MM.1S (cell line): ENCODE results near the gene ZFTA.

Experiments
- DNase-seq: peaks from one replicate; pipeline ENCODE4 v3.0.0-alpha.2; 2015
- H2AFZ ChIP-seq: fragments of 300-600 bp; sonication (generic); 2 replicates; pipeline ENCODE4 v1.6.0; 2016; ENCODE audit warnings: antibody characterized with exemption, low read length
- H3F3A ChIP-seq: fragments of 300-600 bp; sonication (generic); 2 replicates; pipeline ENCODE4 v1.6.1; 2016; ENCODE audit warnings: mild to moderate bottlenecking, antibody characterized with exemption, low read length, moderate library complexity, mixed read lengths; ENCODE audit not compliant: insufficient read depth
- H3K27ac ChIP-seq: fragments of 300-600 bp; sonication (generic); 2 replicates; pipeline ENCODE4 v1.5.1; 2016; ENCODE audit warnings: mild to moderate bottlenecking, low read length
- H3K27me3 ChIP-seq: fragments of 300-600 bp; sonication (generic); replicated peaks from 2 replicates; pipeline ENCODE4 v1.6.0; 2016; ENCODE audit warnings: low read length; ENCODE audit not compliant: insufficient read depth
- H3K36me3 ChIP-seq: fragments of 300-600 bp; sonication (generic); replicated peaks from 2 replicates; pipeline ENCODE4 v1.6.1; 2016; ENCODE audit warnings: mild to moderate bottlenecking, low read length, mixed read lengths; ENCODE audit not compliant: insufficient read depth
- H3K4me1 ChIP-seq: fragments of 300-600 bp; sonication (generic); 2 replicates; pipeline ENCODE4 v1.6.1; 2016; ENCODE audit warnings: low read length, mixed read lengths
- H3K4me2 ChIP-seq: fragments of 300-600 bp; sonication (generic); 2 replicates; pipeline ENCODE4 v1.6.0; 2016; ENCODE audit warnings: low read depth, low read length
- H3K4me3 ChIP-seq: fragments of 300-600 bp; sonication (generic); 2 replicates; pipeline ENCODE4 v1.5.1; 2016; ENCODE audit warnings: low read length, mixed read lengths
- H3K79me2 ChIP-seq: fragments of 300-600 bp; sonication (generic); 2 replicates; pipeline ENCODE4 v1.6.1; 2016; ENCODE audit warnings: mixed run types, low read length, mixed read lengths
- H3K9ac ChIP-seq: fragments of 300-600 bp; sonication (generic); 2 replicates; pipeline ENCODE4 v1.6.1; 2016; ENCODE audit warnings: low read length, mixed read lengths
- H3K9me2 ChIP-seq: fragments of 300-600 bp; sonication (generic); replicated peaks from 2 replicates; pipeline ENCODE4 v1.6.1; 2016; ENCODE audit warnings: mild to moderate bottlenecking, low read length, mixed read lengths; ENCODE audit not compliant: insufficient read depth
- H3K9me3 ChIP-seq: fragments of 300-600 bp; sonication (generic); replicated peaks from 2 replicates; pipeline ENCODE4 v1.6.1; 2016; ENCODE audit warnings: mild to moderate bottlenecking, low read length, mixed read lengths; ENCODE audit not compliant: insufficient read depth
- H4K20me1 ChIP-seq: fragments of 300-600 bp; sonication (generic); 2 replicates; pipeline ENCODE4 v1.6.1; 2016; ENCODE audit warnings: mild to moderate bottlenecking, low read length, moderate library complexity, mixed read lengths; ENCODE audit not compliant: insufficient read depth
- EZH2 ChIP-seq: fragments of 300-600 bp; sonication (generic); optimal IDR thresholded peaks from 2 replicates; pipeline ENCODE3; 2017; ENCODE audit warnings: low read depth, mild to moderate bottlenecking, antibody characterized with exemption, low read length, mixed read lengths
- EZH2phosphoT487 ChIP-seq: fragments of 300-600 bp; sonication (generic); IDR thresholded peaks from 2 replicates; pipeline ENCODE4 v1.6.1; 2018; ENCODE audit warnings: antibody characterized with exemption, low read length
- TF ChIP-seq, protein P1 (sequence below): fragments of 300-600 bp; sonication (generic); IDR thresholded peaks from 2 replicates; pipeline ENCODE4 v1.5.1; 2016; ENCODE audit warnings: antibody characterized with exemption, low read length, mixed read lengths

ZFTA gene

DNA sequence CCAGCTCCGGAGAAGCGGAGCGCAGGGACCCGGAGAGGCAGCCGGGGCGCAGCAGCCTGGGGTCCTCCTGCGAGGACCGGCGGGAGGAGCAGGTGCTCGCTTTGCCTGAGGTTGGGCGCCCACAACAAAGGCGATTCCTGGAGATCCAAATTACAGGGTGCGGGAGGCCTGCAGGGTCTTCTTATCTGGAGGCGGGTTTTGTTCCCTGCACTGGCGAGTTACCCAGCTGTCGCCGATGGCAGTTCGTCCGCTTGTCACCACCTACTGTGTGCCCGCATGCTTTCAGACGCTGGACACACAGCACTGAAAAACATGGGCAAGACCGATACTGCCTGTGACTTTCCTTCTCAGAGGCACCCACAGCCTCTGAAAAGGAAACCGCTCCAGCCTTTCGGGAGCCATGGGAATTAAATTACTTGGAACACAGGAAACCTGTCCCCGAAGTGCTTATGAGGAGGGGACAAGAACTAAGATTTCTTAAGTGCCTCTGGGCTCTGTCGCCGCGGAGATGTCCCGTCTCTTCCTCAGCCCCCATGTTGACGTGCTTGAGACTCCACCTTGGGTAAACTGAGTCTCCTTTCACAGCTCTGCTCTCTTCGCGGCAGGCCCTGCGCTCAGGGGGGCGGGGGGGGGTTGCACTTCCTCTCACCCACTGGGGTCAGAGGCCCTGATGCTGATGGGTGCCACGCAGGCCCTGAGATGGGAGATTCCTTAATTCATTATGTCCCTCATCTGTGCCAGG lies 1.3 kb upstream of the ZFTA start:
- Histone ChIP-seq H4K20me1 (no peaks in the 10 kb centered on the region), H3K9me3 (no peaks in the 10 kb centered on the region), H3K79me2 (no peaks in the 10 kb centered on the region), H2AFZ (peak overlapping the region; percentile 45; the same call in 1 of the 2 replicates), H3K4me1 (0 out of 2 replicates have a peak, but pooled peaks cover 3% of the 10 kb centered on the region), H3K9me2 (no peaks in the 10 kb centered on the region), H3K9ac (no peak overlapping the region), H3K4me2 (peak overlapping the region; percentile 74; the same call in 1 of the 2 replicates), H3K27me3 (peaks cover 17% of the 10 kb centered on the region), H3K36me3 (no peaks in the 10 kb centered on the region), H3K27ac (no peak overlapping the region), H3F3A (peaks cover 4% of the 10 kb centered on the region; the same call in 1 of the 2 replicates), H3K4me3 (peak overlapping the region; percentile 61; the same call in 1 of the 2 replicates)
- no peak for TF ChIP-seq EZH2
- TF ChIP-seq, protein P1, sequence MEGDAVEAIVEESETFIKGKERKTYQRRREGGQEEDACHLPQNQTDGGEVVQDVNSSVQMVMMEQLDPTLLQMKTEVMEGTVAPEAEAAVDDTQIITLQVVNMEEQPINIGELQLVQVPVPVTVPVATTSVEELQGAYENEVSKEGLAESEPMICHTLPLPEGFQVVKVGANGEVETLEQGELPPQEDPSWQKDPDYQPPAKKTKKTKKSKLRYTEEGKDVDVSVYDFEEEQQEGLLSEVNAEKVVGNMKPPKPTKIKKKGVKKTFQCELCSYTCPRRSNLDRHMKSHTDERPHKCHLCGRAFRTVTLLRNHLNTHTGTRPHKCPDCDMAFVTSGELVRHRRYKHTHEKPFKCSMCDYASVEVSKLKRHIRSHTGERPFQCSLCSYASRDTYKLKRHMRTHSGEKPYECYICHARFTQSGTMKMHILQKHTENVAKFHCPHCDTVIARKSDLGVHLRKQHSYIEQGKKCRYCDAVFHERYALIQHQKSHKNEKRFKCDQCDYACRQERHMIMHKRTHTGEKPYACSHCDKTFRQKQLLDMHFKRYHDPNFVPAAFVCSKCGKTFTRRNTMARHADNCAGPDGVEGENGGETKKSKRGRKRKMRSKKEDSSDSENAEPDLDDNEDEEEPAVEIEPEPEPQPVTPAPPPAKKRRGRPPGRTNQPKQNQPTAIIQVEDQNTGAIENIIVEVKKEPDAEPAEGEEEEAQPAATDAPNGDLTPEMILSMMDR: no peak
- TF ChIP-seq EZH2phosphoT487: no peak
- DNase-seq: no peak

DNA sequence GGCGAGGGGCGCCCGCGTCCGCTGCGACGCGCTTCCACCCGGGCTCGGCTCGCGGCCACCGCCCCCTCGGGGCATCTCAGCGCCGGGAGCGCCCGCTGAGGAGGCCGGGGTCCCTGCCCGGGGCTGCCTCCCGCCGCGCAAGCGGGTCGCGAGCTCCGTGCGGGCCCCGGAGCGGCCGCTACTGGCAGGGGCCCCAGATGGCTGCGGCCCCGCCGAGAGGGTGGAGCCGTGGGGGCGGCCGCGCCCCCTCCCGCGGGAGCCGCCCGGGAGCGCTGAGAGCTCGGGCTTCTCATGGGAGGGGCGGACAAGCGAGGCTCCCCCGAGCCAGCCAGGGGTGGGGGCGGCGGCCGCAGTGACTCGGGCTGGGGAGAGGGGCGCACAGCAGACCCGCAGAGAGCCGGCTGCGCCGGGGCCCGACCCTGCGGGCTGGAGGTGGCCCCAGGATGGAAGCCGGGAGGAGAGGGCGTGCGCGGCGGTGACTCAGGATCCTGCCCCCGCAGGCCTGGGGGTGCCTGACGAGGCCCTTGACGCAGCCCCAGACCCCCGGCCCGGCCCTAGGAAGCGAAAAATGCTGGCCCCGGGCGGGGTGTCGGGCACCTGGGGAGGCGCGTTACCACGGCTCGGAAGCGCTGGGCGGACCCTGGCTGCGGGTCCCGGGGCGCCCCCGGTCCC lies 603 bp upstream of the ZFTA start:
- Histone ChIP-seq H3K27ac (no peak overlapping the region), H3K36me3 (no peaks in the 10 kb centered on the region), H3K27me3 (peaks cover 17% of the 10 kb centered on the region), H3K79me2 (no peaks in the 10 kb centered on the region), H4K20me1 (no peaks in the 10 kb centered on the region), H3F3A (peaks cover 4% of the 10 kb centered on the region; the same call in 1 of the 2 replicates), H3K4me3 (peak overlapping the region; percentile 61), H3K4me2 (peak overlapping the region; percentile 74; the same call in 1 of the 2 replicates), H3K9ac (no peak overlapping the region), H3K9me3 (no peaks in the 10 kb centered on the region), H2AFZ (peak overlapping the region; percentile 45; the same call in 1 of the 2 replicates), H3K4me1 (0 out of 2 replicates have a peak, but pooled peaks cover 3% of the 10 kb centered on the region), H3K9me2 (no peaks in the 10 kb centered on the region)
- DNase-seq: peak; percentile 47
- TF ChIP-seq EZH2phosphoT487 (no peak), EZH2 (no peak)
- TF ChIP-seq, protein P1: no peak

DNA sequence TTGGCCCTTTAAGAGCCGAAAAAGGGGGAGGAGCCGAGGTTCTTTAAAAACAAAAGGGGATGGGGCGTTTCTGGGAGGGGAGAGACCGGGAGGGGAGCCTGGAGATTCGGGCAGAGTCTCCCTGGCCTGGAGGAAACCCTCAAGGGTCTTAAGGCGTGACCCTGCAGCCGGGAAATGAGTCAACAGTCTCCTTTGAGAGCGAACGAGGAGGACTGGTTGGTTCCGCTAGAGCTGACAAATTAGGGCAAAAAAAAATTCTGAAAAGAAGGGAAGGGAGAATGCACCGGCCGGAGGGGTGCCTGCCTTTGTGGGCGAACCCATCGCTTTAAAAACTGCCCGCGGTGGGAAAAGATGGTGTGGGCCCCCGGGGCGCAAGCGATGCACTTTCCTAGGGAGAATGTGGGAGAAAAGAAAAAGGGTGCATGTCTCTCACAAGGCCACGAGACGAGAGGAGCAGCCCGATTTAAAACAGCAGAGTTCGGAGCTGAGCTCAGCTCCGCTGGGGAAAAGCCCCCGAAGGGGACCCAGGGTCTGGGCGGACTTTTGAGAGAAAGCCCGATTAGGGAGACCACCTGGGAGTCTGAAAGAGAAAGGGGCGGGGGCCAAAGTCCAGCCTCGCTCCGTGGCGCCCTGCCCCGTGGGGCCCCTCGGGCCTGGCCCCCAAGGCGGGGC lies 874 bp downstream of the ZFTA start:
- TF ChIP-seq, protein P1: no peak
- no peak for TF ChIP-seq EZH2phosphoT487
- TF ChIP-seq EZH2: no peak
- 0 out of 2 replicates have a peak, but pooled peaks cover 3% of the 10 kb centered on the region for H3K4me1 ChIP-seq
- H3K9me2 ChIP-seq: no peaks in the 10 kb centered on the region
- no peaks in the 10 kb centered on the region for H4K20me1 ChIP-seq
- no peaks in the 10 kb centered on the region for H3K79me2 ChIP-seq
- H3K9ac ChIP-seq: peak overlapping the region; percentile 36; the same call in 1 of the 2 replicates
- peaks cover 17% of the 10 kb centered on the region for H3K27me3 ChIP-seq
- H3F3A ChIP-seq: peaks cover 4% of the 10 kb centered on the region; the same call in 1 of the 2 replicates
- no peaks in the 10 kb centered on the region for H3K9me3 ChIP-seq
- peak overlapping the region; percentile 76 for H3K4me2 ChIP-seq
- no peaks in the 10 kb centered on the region for H3K36me3 ChIP-seq
- no peak overlapping the region for H3K27ac ChIP-seq
- peak; percentile 48 for DNase-seq
- peak overlapping the region; percentile 74 for H3K4me3 ChIP-seq
- peak overlapping the region; percentile 85 for H2AFZ ChIP-seq
